HepG2 (cell line): ENCODE data around the gene GDPD5. TPM values are rescaled to one million over a fixed set of nuclear protein-coding genes. Genes with fewer than 3 reads are reported as not detected.

Experiments used
- ARNT ChIP-seq: fragments of 450-650 bp; IDR thresholded peaks from 2 replicates; pipeline ENCODE4 v1.6.1; 2017
- ELK4 ChIP-seq: sonication (generic); formaldehyde crosslinking; IDR thresholded peaks from 2 replicates; pipeline ENCODE4 v1.9.0; 2021; ENCODE audit warnings: missing genetic modification reagents, borderline replicate concordance
- HIC2 ChIP-seq: sonication (generic); formaldehyde crosslinking; IDR thresholded peaks from 2 replicates; pipeline ENCODE4 v1.9.0; 2022; ENCODE audit warnings: low read depth, missing genetic modification reagents
- HMGA1 ChIP-seq: sonication (generic); formaldehyde crosslinking; conservative IDR thresholded peaks from 2 replicates; pipeline ENCODE4 v1.4.0; 2020; ENCODE audit warnings: missing genetic modification reagents
- KMT2B ChIP-seq: IDR thresholded peaks from 2 replicates; pipeline ENCODE4 v1.6.1; 2016; ENCODE audit warnings: missing genetic modification reagents, missing compliant biosample characterization
- MTERF4 ChIP-seq: sonication (generic); formaldehyde crosslinking; IDR thresholded peaks from 2 replicates; pipeline ENCODE4 v1.8.0; 2023; ENCODE audit warnings: mild to moderate bottlenecking, missing genetic modification reagents
- NFYB ChIP-seq: sonication (generic); formaldehyde crosslinking; IDR thresholded peaks from 2 replicates; pipeline ENCODE4 v1.4.0; 2020; ENCODE audit warnings: missing genetic modification reagents
- PATZ1 ChIP-seq: sonication (generic); formaldehyde crosslinking; IDR thresholded peaks from 2 replicates; pipeline ENCODE4 v1.4.0; 2020; ENCODE audit warnings: missing genetic modification reagents
- POLR2G ChIP-seq: fragments of 200-400 bp; formaldehyde crosslinking; IDR thresholded peaks from 2 replicates; pipeline ENCODE4 v1.6.1; 2018; ENCODE audit warnings: mild to moderate bottlenecking, low read depth, low read length, moderate library complexity
- SCMH1 ChIP-seq: sonication (generic); formaldehyde crosslinking; IDR thresholded peaks from 2 replicates; pipeline ENCODE4 v1.9.0; 2021; ENCODE audit warnings: missing genetic modification reagents, mild to moderate bottlenecking, borderline replicate concordance
- SP2 ChIP-seq: sonication (generic); formaldehyde crosslinking; IDR thresholded peaks from 2 replicates; pipeline ENCODE4 v1.5.1; 2020; ENCODE audit warnings: mild to moderate bottlenecking, missing genetic modification reagents
- STAT5B ChIP-seq: sonication (generic); formaldehyde crosslinking; IDR thresholded peaks from 2 replicates; pipeline ENCODE4 v1.4.0; 2020; ENCODE audit warnings: missing genetic modification reagents
- STAT6 ChIP-seq: sonication (generic); formaldehyde crosslinking; IDR thresholded peaks from 2 replicates; pipeline ENCODE4 v1.4.0; 2020; ENCODE audit warnings: missing genetic modification reagents, mild to moderate bottlenecking, borderline replicate concordance
- ZBTB2 ChIP-seq: sonication (generic); formaldehyde crosslinking; IDR thresholded peaks from 2 replicates; pipeline ENCODE4 v1.8.0; 2022; ENCODE audit warnings: low read depth, missing genetic modification reagents
- ZBTB20 ChIP-seq: sonication (generic); formaldehyde crosslinking; IDR thresholded peaks from 2 replicates; pipeline ENCODE4 v1.8.1; 2023; ENCODE audit warnings: missing genetic modification reagents, low read depth, mild to moderate bottlenecking, borderline replicate concordance
- ZNF124 ChIP-seq: sonication (generic); formaldehyde crosslinking; IDR thresholded peaks from 2 replicates; pipeline ENCODE4 v1.4.0; 2020; ENCODE audit warnings: missing genetic modification reagents
- ZNF724P ChIP-seq: sonication (generic); formaldehyde crosslinking; IDR thresholded peaks from 2 replicates; pipeline ENCODE4 v1.8.0; 2022; ENCODE audit warnings: missing genetic modification reagents, borderline replicate concordance
- ZNF792 ChIP-seq: IDR thresholded peaks from 2 replicates; pipeline ENCODE4 v1.6.1; 2016
- polyA plus RNA-seq, 8 experiments: library from polyadenylated mRNA; depleted of rRNA in 3 of 8; stranded (reverse) in 7 of 8; unstranded in 1 of 8; fragments of >200 nt; fragmentation: Illumina TruSeq in 4 of 8; extraction: Trizol in 4 of 8; gene quantifications; 2 replicates each; pipeline versions ENCODE4 v1.2.1 to v1.2.3, GENCODE V29; 2011 to 2016; ENCODE audit warnings: low read depth in 4 of 8, missing spikeins in 1 of 8, mixed read lengths in 1 of 8; ENCODE audit not compliant: insufficient read depth in 1 of 8
- total RNA-seq, 5 experiments: library from RNA; depleted of rRNA; stranded (reverse); fragments of >200 nt; fragmentation: Illumina TruSeq; extraction: Trizol; gene quantifications; 2 replicates each; pipeline ENCODE4 v1.2.3, GENCODE V29; 2016; ENCODE audit warnings: low read depth in 1 of 5

Gene GDPD5
- total and polyA plus RNA-seq, 2 of the 13 experiments (the other 11 are each of a cell fraction or from before 2014, with no cell fraction given): 55.0 to 67.5 TPM

- TF ChIP-seq PATZ1 (no peak; the same call in 1 of the 2 replicates), ZNF724P (CRISPR knock-in tag) (no peak), NFYB (peak; percentile 53; the same call in 1 of the 2 replicates), STAT5B (CRISPR knock-in tag) (no peak), ZNF124 (CRISPR knock-in tag) (peak; percentile 93), ARNT (no peak), ZBTB2 (no peak; the same call in 1 of the 2 replicates), MTERF4 (peak; percentile 42; the same call in 1 of the 2 replicates), ZNF792 (CRISPR knock-in tag) (peak; percentile 96), SCMH1 (CRISPR knock-in tag) (no peak), STAT6 (CRISPR knock-in tag) (no peak; the same call in 1 of the 2 replicates), KMT2B (CRISPR knock-in tag) (peak; percentile 74), ZBTB20 (CRISPR knock-in tag) (peak; percentile 68; the same call in 1 of the 2 replicates), SP2 (CRISPR knock-in tag) (peak; percentile 51), HIC2 (peak; percentile 56; the same call in 1 of the 2 replicates), HMGA1 (no peak), ELK4 (CRISPR knock-in tag) (no peak; the same call in 1 of the 2 replicates), POLR2G (peak; percentile 100)
Observed at GRCh38 chr11:75399344-75400145, 126.2 kb downstream of the GDPD5 start, which contains the start of gene RPS3 (continued).
